AG04449 (cell line): ENCODE measurements around the gene EYS.

Experiments used
- CTCF ChIA-PET: fragments of 350-600 bp; formaldehyde crosslinking; extraction: SDS; loops from one replicate; lab custom pipeline; 2021; ENCODE audit warnings: antibody characterized with exemption; lab: Yijun Ruan, JAX
- POLR2A ChIA-PET: fragments of 400-600, 350-600 bp; formaldehyde crosslinking; extraction: SDS; loops from one replicate; lab custom pipeline; 2020; ENCODE audit warnings: antibody characterized with exemption, inconsistent platforms; lab: Yijun Ruan, JAX
- DNase-seq: peaks from one replicate; pipeline ENCODE4 v3.0.0-alpha.2; 2010; ENCODE audit warnings: low read depth, low spot score
- H3K4me3 ChIP-seq: 2 replicates; pipeline ENCODE4 v1.5.1; 2011; ENCODE audit warnings: low read depth, mild to moderate bottlenecking, control low read depth, low read length
- CTCF ChIP-seq: IDR thresholded peaks from one replicate; pipeline ENCODE4 v1.5.1; 2011; ENCODE audit warnings: mild to moderate bottlenecking, moderate library complexity, low read length, control low read depth, inconsistent platforms; ENCODE audit not compliant: insufficient read depth; ENCODE audit errors: missing control alignments

The EYS gene

GRCh38 chr6:64186592-64186991, 1520.4 kb downstream of the EYS start:
- POLR2A ChIA-PET = no interaction called here
- DNase-seq = no peak
- CTCF ChIA-PET = no interaction called here
- TF ChIP-seq CTCF = no peak
- no peak overlapping the region for H3K4me3 ChIP-seq

- no peak for TF ChIP-seq CTCF
- H3K4me3 ChIP-seq = no peak overlapping the region
- ChIA-PET POLR2A (no interaction called here), CTCF (no interaction called here)
- no peak for DNase-seq
Measured at GRCh38 chr6:64185621-64186020, 1521.4 kb downstream of the EYS start.

GRCh38 chr6:64175296-64175695, 1531.7 kb downstream of the EYS start:
- no peak overlapping the region for H3K4me3 ChIP-seq
- CTCF ChIA-PET = no interaction called here
- TF ChIP-seq CTCF = no peak
- POLR2A ChIA-PET = no interaction called here
- DNase-seq = no peak

- no peak for DNase-seq
- ChIA-PET POLR2A (no interaction called here), CTCF (no interaction called here)
Measured at GRCh38 chr6:64170316-64170715, 1536.7 kb downstream of the EYS start.

GRCh38 chr6:64160486-64160885, 1546.5 kb downstream of the EYS start:
- DNase-seq = no peak
- TF ChIP-seq CTCF = no peak
- CTCF ChIA-PET = no interaction called here
- H3K4me3 ChIP-seq = no peak overlapping the region
- POLR2A ChIA-PET = no interaction called here

More at GRCh38 chr6:64170316-64170715, 1536.7 kb downstream of the EYS start:
- TF ChIP-seq CTCF = no peak
- no peak overlapping the region for H3K4me3 ChIP-seq

GRCh38 chr6:64155063-64155462, 1552.0 kb downstream of the EYS start:
- POLR2A ChIA-PET = no interaction called here
- DNase-seq = no peak
- CTCF ChIA-PET = no interaction called here
- TF ChIP-seq CTCF = no peak
- no peak overlapping the region for H3K4me3 ChIP-seq
